GM21526 (cell line): ENCODE data around the gene UPF1.
"Not testable (repeated sequence)": the region's sequence is repeated elsewhere in the genome, so short reads cannot be mapped to it uniquely, and the experiment has no call there.

Experiments used
- ATAC-seq: cut with Tn5 transposase; IDR thresholded peaks from one replicate; pipeline ENCODE4 v1.9.1; 2021; ENCODE audit warnings: moderate library complexity; ENCODE audit not compliant: unreplicated experiment, low FRiP score

UPF1 gene

DNA sequence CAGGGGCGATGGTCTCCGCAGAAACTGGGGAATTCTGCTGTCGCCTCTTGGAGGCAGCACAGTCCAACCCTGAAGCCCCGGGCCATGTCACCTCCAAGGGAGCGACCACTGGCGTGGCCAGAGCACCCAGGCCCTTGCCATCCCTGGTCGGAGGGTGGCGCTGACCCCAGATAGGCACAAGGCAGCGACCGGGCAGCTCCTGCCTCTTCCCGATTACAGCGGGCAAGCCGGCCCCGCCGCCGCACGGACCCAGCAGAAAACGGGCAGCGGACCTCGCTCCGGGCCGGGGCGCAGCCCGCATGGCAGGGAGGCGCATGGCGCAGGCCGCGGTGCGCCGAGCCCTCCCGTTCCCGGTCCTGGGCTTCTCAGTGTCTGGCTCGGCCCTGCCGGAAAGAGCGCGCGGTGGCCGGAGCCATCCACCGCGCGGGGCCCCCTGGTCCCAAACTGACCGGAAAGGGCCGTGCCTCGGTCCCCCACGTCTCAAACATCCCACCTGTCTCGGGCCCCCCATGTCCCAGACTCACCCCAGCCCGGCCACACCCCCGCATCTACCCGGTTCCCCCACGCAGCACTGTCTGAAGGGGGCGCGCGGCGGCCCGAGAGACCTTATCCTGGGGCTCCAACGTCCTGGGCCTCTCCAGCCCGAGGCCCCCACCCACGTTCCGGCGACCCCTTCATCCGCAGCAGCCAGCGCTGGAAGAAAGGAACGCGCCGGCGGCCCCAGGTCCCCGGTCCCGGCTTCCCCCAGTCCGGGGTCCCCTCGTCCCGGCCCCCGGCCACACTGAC is 63.5 kb downstream of the UPF1 start:
- ATAC-seq: no peak

DNA sequence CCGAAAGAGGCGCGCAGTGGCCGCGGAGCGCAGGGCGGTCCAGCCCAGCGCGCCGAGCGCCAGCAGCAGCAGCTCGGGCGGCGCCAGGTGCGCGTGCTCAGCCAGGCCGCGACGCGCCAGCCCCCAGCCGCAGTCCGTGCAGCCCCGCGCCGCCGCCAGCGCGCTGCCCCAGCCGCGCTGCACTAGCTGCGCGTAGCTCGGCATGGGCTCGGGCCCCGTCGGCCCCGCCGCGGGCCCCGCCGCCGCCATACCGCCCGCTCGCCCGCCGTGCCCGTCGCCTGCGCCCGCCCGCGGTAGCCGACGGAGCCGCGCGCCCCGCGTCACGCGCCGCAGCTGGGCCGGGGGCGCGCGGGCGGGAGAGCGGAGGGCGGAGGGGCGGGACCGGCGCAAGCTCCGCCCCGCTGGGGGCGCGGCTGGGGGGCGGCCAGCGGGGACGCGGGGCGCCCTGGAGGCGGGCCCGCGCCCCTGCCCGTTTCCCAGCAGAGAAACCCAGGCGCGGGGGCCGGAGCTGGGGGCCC is 64.1 kb downstream of the UPF1 start, which contains the start of gene CERS1:
Gene CERS1, minus strand, starts transcription at position 335 of the 518 bp plus-strand sequence. Its CDS starts 86 bp downstream, at position 249.
- ATAC-seq: no peak

DNA sequence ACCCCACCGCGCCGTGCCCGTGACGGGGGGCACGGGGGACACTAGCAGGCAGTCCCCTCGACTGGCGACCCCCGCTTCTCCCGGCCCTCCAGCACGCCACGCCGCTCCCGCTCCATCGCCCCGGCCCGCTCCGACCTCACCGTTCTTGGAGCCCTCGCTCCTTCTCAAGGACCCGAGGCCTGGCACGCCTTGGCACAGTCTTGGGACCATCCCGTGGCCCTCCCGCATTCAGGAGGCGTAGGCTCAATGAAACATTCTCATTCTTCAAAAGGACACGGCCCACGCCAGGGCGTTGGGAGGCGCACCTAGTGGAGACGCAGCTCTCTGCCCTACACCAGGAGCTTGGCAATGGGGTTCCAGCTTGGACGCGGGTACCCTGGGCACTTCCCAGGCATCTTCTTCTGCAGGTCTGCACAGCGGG is 64.7 kb downstream of the UPF1 start:
- no peak for ATAC-seq

DNA sequence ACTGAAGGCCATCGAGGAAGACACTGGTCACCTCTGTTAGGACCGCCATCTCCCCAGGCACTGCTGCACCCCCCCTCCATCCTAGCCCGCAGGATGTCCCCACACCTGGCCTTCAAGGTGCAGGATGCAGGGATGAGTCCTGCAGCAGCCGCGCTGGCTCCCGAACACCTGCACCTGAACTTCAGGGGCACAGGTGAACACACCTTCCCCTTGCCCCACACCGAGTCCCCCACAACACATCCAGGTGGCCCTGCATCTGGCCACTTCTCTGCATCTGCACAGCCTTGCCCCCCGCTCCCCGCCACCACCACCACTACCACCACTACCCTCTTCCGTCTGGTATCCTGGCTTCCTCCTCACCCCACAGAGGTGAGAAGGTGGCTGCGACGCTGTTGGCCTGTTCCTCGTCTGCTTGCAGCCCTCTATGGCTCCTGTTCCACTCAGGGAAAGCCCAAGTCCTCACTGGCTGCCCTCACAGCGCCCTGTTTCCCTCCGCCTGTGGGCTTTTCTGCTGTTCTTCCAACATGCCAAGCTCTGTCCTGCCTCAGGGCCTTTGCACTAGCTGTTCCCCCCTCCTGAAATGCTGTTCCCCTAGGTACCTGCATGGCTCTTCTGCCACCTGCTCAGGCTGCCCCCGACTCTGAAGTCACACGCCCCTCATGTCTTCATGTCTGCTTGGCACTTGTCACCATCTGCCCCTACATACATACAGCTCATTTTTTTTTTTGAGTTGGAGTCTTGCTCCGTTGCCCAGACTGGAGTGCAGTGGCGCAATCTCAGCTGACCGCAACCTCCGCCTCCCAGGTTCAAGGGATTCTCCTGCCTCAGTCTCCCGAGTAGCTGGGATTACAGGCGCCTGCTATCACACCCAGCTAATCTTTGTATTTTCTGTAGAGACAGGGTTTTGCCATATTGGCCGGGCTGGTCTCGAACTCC is 65.6 kb downstream of the UPF1 start:
- no peak for ATAC-seq

DNA sequence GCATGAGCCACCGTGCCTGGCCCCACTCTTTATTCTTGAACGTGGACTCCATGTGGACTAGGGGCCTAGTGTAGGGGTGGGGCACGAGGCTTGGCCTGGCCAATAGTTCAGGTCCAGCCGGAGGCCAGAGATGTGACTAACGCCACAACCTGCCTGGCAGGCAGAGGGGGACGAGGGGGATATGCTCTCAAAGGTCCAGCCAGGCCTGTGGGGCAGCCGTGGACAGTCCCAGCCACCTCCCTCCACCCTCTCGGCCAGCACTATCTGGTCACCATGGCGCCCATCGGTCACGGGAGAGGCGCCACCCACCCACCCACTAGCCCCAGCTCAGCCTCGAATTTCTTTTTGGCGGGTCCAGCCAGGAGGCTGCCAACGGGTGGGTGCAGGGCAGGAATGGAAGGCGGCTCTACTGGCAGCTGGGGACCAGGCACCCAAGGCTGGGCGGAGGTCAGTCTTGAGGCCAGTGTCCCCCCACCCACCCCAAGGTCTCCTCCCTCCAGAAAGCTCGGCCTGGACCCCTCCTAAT is 66.4 kb downstream of the UPF1 start:
- no peak for ATAC-seq

DNA sequence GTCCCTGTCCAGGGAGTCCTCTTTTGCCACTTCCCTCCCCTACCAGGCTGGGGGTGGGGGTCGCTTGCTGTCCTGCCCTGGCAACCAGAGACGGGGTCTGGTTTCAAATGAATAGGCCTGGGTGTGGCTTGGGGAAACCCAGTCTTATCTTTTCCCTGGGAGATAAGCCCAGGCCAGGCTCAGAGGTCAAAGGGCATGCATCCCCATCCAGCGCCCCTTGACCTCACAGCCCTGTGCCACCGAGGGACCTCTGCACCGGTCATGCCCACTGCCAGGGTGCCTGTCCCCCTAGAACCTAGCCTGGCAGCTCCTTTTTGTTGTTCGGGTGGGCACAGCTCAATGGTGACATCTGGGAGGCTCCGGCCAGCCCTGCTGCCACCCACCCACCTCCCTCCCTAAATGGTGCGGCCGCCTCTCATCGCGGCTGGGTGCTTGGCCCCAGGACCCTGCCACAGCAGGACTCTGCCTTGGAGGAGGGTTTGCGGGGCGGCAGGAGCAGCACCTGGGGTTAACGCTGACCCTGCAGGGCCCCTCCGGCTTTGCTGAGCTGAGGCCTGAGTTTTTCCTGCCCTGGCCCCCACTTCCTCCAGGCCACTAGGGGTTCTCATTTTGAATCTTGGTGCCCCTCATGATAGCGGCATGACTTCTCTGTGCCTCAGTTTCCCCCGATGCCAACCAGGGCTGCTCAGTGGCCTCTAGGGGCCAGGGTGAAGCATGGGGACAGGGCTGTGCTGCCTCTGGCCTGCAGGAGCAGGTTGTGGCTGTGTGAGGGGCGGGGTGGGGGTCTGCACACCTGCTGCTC is 67.0 kb downstream of the UPF1 start:
- ATAC-seq: no peak

DNA sequence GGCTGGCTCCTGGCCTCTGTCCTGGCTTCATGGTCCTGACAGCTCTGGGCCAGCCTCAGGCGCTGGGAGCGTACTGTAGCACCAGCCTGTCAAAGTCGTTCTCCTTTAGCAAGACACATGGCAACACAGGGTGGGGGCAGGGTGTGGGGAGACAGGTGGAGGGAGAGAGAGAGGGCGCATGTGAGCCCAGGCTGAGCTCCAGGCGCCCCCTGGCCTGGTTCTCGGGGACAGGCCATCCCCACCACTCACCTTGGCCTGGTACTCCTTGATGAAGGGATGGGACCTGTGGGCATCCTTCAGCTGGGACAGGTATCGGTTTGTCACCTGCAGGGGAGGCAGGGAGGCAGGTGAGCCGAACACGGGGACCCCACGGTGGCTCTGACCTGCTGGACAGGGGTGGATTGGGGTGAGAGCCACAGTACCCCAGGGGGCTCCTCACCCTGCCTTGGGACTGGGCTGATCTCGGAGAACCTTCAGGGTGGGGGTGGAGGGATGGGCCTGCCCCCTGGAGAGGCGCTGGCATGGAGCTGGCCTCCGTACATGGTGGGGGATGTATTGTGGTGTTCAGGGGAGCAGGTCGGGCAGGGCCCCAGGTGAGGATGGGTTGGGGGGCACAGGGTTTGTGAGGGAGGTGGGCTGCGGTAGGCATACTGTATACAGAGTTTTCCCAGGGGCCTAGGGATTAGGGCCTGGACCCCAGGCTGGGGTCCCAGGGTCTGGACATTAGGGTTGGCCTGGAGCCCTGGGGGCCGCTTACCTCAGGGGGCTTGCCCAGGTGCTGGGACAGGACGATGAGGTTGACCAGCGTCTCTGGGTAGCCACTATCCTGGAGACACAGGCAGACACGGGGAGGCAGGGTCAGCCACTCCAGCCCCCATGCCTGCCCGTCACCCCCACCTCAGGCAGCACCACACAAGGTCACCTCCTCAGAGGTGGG is 68.1 kb downstream of the UPF1 start:
- no peak for ATAC-seq

DNA sequence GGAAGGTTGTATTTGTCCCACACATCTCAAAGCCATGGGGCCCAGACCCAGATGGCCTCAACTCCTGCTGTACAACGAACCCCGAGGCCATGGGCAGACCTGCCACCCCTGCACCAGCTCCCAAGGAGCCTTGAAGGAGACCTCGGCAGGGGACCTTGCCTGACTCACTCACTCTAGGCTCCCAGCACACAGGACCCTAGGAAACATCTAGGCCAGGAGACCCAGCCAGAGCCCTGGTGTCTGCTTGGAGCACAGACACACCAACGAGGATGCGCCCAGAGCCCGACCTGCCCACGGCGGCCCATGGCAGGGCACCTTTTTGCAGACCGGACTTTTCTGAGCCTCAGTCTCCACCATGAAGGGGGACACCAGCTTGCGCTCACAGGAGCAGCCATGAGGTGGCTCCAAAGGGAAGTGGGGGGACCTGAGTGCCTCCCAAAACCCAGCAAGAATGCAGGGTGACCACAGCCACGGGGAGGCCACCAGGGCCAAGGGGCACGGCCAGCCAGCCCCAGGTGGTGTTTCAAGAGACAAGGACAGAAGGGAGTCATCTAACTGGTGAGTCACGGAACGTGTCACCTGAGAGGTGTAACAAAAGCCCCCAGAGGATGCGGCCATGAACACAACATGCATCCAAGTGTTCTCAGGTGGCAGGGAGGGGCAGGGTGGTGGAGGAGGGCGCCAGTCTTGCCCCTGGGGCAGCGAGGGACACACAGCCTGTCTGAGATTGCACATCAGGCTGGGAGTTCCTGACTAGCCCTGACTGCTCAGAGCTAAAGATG is 69.1 kb downstream of the UPF1 start:
- no peak for ATAC-seq

DNA sequence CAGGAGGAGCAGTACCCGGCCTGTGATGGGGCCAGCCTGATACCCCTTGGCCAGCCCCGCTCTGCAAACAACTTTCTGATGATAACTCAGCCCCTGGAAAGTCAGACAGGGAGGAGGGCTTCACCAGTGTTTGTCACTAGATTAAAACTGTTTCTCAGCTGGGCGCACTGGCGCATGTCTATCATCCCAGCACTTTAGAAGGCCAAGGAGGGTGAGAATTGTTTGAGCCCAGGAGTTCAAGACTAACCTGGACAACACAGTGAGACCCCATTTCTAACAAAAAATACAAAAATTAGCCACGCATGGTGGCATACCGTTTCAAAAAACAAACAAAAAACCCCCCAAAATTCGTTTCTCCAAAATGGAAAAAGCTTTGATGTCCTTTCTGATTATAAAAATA is 69.7 kb downstream of the UPF1 start:
- ATAC-seq: no peak

DNA sequence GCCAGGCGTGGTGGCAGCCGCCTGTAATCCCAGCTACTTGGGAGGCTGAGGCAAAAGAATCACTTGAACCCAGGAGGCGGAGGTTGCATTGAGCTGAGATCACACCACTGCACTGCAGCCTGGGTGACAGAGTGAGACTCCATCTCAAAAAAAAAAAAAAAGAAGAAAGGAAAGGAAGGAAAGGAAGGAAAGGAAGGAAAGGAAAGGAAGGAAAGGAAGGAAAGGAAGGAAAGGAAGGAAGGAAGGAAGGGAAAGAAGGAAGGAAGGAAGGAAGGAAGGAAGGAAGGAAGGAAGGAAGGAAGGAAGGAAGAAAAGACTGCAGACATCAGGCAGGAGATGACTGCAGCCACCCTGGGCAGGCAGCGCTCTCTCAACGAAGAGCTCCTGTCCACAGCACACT is 70.8 kb downstream of the UPF1 start:
- not testable (repeated sequence) for ATAC-seq

DNA sequence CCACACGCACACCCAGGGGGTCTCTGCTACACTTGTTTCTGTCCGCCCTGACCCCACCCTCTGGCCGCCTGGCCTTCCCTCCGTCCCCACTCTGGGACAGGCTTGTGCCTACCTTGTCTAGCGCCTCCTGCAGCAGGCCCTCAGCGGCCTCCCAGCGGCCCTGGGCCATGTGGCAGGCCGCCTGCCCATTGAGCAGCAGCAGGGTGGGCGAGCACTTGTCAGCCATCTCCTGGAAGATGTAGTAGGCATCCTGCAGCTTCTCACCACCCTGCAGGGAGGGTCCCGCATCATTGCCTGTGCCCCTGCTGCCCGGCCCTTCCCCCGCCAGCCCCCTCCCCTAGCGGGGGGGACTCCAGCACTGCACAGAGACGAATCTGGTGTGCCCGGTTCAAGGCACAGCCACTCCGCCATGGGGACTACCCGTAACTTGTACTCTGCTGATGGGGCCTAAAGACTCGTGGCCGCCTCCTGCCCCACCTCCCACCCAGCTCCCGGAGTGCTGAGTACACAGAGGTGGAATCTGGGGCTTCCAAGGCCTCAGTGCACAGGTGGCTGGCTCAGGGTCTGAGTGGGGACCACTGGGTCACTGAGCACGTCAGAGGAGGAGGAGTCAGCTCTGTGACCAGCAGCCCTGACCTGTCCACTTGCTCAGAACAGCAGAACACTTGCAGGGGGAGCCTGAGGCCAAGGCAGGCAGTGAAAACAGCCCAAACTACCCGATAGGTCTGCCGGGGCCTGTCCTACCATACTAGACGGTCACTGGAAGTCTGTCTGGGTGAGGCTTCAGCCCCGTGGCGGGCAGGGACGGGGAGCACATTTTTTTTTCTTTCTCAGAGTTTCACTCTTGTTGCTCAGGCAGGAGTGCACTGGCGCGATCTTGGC is 71.6 kb downstream of the UPF1 start:
- ATAC-seq: no peak

DNA sequence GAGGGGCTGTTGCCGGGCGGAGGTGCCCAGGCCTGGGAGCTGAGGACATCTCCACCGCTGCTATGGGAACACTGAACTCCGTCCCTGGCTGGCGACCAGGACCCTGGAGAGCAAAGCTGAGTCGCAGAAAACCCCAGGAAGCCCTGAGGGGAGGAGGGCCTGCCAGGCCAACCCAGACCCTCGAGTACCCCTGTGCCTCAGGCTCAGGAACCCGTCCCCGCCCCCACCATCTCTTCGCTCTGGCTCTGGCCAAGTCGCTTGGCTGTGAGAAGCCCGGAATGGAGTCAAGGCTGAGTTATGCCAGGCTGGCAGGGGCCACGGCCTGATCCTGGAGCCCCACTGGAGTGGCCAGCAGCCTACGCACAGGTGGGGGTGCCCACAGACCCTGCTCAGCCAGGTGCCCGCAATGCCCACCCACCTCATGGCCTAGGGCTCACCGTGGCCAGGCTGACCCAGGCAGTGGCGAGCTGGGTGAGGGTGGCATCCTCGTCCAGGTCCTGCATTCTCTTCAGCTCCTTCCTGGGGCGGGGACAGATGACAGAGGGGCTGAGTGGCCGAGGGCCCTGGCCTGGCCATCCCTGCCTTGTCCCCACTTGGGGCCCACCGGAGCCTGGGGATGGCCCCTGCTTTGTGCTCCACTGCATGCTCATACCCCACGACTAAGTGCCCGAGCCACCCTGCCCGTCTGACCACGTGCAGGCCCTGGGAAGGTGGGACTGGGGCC is 72.7 kb downstream of the UPF1 start:
- ATAC-seq: no peak

DNA sequence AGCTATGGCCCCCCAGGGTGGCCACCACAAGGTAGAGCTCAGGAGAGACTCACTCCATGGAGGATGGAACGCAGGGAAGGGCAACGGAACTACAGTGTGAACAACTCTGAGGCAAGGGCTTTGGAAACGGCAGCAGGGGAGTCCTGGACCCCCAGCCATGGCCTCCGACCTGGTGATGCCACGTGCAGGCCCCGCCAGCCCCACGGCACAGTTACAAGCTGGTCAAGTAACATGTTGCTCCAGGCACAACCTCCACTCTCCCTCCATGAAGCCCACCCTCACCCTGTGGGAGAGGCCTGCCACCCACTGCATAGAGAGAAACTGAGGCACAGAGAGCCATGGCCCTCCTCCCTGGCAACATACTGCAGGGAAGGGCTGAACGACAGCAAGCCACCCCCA is 73.3 kb downstream of the UPF1 start:
- no peak for ATAC-seq

DNA sequence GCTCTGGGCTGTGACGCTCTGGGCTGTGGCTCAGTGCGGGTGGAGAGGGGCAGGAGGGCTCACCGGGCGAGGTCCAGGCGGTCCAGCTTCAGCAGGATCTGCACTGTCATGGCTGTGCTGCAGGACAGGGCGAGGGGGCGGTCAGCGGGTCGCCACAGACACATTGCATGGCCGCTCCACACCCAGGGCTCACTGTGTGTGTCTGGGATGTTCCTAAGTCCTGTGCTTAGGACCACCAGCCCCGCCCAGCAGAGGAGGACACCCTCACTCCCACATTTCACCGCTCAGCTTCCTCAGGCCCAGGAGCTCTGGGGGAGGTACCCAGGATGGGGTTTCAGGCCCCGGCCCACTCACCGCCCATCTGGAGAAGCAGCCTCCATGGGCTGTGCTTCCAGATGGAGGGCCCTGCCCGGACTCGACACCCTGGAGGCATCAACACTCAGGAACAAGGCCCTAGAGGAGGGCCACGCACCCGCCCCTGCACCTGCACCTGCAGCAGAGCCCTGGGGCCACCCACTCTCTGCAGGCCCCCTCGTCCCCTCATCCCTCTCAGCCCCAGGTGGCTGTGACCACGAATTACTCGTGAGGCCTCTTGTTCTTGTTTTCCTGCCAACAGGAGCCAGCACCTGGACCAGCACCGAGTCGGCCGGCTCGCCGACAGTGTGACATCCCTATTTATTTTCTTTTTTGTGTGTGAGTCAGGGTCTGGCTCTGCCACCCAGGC is 73.9 kb downstream of the UPF1 start:
- ATAC-seq: no peak

DNA sequence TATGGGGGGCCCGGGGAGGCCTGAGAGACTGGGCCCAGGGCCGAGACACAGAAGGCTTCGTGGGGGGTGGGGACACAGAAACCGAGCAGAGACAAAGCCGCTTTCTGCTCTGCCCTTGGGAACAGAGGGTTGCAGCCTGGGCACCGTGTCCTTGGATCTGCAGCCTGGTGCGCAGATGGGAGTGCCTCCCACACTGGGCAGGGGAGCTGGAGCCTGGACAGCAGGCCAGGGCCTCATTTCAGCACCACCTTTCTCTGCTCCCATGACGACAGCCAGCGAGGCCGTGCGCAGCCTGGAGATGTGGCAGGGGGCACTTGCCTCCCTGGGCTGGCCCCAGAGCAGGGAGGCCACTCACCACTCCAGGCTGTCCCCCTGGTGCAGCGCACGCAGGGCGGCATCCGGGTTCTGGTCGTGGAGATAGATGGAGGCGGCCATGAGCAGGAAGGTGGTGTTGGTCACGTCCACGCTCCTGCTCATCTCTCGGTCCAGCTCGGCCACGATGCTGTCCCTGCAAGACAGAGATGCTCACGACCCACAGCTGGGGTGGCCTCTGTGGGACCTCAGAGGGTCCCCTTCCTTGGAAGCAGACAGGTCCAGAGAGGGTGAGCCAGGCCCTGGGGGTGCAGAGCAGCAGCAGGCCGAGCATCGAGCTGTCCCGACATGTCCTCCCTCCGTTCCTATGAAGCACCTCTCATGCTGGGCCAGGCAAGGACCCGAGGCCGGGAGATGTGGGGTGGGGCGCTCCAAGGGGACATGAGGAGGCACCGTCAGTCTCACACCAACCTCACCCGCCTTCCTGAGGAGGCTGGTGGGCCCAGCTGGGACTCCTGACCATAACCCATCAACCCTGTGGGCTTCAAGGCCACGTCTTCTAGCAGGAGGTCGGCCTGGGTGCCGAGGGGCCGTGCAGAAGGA is 75.1 kb downstream of the UPF1 start:
- ATAC-seq: no peak
